HL-60 (cell line): ENCODE results near the gene FBXO15.

Experiments
- CTCF ChIP-seq: IDR thresholded peaks from one replicate; pipeline ENCODE4 v1.5.1; 2011; ENCODE audit warnings: low read length, control low read depth, inconsistent platforms; ENCODE audit not compliant: insufficient read depth
- POLR2AphosphoS5 ChIP-seq: IDR thresholded peaks from 2 replicates; pipeline ENCODE4 v1.6.1; 2012; ENCODE audit warnings: low read depth
- SPI1 ChIP-seq: IDR thresholded peaks from 2 replicates; pipeline ENCODE4 v1.6.1; 2012; ENCODE audit warnings: low read depth, mild to moderate bottlenecking, borderline replicate concordance

- TF ChIP-seq CTCF (no peak), POLR2AphosphoS5 (no peak), SPI1 (no peak)
These were observed 118.5 kb downstream of the FBXO15 start for GRCh38 chr18:74029161-74029560.
